Colon (tissue), 2 donors: ENCODE data around the gene UVRAG.

Experiments
- FAIRE-seq: peaks from 2 replicates; lab custom pipeline; 2012; peaks lifted over from hg19 to GRCh38; lab: Jason Lieb, UNC
- donor health status: control.
- donor health status: control.

The UVRAG gene

DNA sequence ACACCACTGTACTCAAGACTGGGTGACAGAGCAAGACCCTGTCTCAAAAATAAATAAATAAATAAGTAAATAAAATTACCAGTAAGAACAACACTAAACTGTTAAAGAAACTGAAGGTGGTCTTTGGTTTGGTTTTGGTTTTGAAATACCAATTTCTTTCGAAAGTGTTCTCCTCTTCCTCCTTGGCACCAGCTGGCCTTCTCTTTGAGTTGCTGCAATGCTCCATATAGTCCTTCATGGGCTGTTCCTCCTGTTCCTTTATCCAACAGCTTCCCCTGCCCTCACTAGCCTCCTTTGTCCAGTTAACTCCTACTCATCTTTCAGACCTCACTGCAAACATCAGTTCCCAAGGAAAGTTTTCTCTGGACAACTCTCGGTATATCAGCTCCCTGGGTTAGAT is 5.0 kb upstream of the UVRAG start:
- FAIRE-seq: no peak

DNA sequence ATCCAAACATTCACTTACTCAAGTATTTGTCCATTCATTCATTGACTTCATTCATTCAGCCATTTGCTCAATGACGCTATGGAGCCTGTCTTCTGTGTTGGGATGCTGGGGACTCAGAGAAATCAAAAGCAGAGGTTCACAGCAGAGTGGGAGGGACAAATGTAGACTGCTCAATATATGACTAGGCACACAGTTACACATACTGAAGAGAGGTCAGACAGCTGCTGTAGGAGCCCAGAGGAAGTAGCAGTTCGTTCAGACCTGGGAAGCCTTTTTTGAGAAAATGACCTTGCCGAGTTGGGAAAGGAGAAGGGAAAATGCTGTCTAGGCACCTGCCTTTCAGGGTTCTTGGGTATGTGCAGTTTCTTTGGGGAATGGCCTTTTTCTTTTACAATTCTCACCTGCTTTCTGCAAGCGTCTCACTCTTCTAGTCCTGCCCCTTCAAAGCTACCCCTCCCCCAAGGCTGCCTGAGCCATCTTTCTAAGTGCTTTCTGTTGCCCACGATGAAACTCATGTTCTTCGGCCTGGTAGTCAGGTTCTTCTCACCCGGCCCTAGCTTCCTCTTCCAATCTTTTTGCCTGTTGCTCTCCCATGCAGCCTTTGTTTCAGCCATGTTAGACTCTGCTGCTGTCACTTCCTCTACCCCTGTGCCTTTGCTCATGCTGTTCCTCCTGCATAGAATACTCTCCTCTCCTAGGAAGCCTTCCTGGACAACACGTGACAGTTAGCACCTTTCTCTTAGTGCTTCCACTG is 4.2 kb upstream of the UVRAG start:
- FAIRE-seq: no peak

GRCh38 chr11:75811485-75811884 is 3.5 kb upstream of the UVRAG start:
- FAIRE-seq: no peak

GRCh38 chr11:75812542-75813040 is 2.4 kb upstream of the UVRAG start:
- no peak for FAIRE-seq

- no peak for FAIRE-seq
Observed at GRCh38 chr11:75813124-75813523, 1.9 kb upstream of the UVRAG start.

GRCh38 chr11:75813622-75814039 is 1.4 kb upstream of the UVRAG start:
- no peak for FAIRE-seq

GRCh38 chr11:75814363-75814676 is 690 bp upstream of the UVRAG start:
- no peak for FAIRE-seq

DNA sequence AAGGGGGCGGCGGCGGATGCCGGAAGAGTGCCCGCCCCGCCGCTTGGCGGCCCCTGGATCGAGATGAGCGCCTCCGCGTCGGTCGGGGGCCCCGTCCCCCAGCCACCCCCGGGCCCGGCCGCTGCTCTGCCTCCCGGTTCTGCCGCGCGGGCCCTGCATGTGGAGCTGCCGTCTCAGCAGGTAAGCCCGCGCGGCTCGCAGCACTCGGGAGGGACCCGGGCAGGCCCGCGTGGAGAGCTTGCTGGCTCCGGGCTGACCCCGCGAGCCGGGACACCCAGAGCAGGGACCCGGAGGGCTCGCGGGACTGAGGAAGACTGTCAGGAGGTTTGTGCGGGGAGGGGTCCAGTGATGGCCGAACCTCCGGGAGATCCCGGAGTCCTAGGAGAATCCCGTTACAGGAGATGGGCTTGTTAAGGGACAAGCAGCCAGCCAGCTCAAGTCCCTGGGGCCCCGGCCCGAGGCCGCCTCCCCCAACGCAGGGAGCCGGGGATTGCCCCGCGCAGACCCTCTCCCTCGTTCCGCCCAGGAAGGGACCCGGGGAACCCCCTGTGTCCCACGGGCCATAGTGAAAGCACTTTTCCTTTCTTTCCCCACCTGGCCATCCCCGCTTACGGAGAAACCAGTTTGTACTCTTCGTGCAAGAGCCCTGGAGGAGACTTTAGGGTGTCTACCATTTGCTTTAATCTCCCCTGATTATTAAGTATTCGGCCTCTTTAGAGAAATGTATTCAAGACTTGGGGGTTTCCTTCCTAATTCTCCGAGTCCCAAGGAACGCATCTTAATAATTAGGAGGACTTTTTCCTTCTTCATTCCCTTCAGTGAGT is 547 bp downstream of the UVRAG start:
- no peak for FAIRE-seq

- FAIRE-seq: no peak
Observed at GRCh38 chr11:75816561-75817239, 1.7 kb downstream of the UVRAG start.

DNA sequence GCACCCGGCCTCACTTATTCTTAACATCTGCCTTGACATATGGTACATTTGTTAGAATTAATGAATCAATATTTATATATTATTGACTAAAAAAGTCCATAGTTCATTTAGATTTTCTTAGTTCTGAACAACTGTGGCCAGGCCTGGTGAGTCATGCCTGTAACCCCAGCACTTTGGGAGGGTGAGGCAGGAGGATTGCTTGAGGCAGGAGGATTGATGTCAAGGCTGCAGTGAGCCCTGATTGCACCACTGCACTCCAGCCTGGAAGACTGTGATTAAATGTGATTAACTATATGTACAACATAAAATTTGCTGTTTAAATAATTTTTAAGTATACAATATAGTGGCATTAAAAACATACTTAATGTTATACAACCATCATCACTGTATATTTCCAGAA is 5.6 kb downstream of the UVRAG start:
- FAIRE-seq: no peak

- FAIRE-seq: no peak
Observed at GRCh38 chr11:75821202-75821601, 6.2 kb downstream of the UVRAG start.

GRCh38 chr11:75822541-75822940 is 7.5 kb downstream of the UVRAG start:
- FAIRE-seq: no peak

- FAIRE-seq: no peak
Observed at GRCh38 chr11:75823415-75823814, 8.4 kb downstream of the UVRAG start.

DNA sequence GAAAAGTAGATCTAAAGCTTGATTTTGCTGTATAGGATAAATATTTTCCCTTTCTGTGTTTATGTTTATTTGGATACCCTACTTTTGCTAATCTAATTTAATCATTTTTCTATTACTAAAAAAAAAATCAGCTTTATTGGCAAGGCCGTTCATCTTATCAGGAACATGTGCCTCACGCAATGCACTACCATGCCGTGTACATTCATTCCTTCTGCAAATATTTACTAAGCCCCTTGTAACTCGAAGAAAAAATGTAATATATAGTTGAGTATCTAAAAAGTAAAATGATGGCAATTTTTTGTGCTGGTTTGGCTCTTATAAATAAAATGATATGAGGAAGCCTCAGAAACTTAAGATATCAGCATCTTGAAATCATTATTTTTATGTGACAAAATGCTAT is 8.9 kb downstream of the UVRAG start:
- FAIRE-seq: no peak

DNA sequence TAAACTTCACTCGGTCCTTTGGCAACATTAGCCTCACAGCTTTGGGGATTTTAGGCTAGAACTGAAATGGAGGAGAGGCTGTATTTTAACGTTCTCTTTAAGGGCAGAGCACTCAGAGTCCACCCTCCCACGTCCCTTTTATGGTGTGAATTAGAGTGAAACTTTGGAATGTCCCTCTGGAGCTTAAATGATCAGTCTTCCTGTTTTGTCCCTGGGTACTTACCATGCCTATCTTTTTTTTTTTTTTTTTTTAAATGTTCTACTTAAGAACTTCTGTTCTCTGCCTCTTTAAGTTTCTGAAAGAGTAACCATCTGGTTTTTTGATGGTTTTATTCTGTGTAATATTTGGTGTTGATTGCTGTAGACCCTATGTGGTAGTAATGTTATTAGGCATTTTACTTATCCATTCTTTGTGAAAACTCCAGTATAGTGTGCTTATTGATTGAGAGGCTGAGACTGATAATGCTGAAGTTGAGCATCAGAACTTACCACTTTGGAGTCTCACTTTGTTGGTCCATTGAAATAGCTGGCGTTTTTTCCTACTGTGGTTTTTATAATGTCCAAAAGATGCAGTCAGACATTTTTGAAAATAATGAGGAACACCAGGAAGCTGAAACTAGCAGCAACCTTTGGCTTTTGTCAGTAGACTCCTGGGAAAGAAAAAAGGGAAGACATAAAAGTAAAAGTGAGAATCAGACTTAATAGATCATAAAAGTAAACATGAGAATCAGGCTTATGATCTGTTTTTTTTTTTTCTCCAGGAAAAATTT is 11.6 kb downstream of the UVRAG start:
- FAIRE-seq: no peak

GRCh38 chr11:75827562-75827961 is 12.6 kb downstream of the UVRAG start:
- no peak for FAIRE-seq

DNA sequence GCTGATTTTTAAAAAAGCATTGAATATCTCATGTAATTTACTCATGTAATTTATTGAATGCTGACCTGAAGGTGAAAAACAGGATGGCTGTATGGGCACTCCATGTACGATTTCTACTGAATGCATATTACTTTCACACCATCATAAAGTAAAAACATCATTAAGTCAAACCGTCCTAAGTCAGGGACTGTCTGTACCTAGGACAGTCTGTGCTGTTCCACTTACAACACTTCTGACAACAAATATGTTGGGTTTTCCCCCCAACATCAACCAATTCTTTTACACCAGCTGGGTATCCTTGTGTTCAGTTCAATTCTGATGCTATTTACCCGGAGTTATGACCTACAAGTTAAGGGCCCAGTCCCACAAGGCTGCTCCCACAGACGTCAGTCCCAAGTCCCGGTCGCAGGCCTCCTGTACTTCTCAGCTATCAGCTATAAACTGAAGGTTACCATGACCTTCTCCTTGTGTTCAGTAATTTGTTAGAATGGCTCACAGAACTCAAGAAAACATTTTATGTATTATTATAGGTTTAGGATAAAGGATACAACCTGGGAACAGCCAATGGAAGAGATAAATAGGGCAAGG is 17.0 kb downstream of the UVRAG start:
- FAIRE-seq: no peak

DNA sequence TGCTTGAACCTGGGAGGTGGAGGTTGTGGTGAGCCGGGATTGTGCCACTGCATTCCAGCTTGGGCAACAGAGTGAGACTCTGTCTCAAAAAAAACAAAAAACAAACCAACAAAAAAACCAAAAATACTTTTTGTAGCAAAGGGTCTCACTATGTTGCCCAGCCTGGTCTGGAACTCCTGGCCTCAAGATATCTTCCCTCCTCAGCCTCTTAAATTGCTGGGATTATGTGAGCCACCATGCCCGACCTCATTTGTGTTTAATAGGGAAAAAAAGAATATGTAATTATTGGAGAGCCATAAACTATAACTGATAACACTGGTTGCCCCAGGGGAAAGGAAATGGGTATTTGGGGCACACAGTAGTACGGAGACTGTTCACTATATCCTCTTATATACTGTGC is 19.7 kb downstream of the UVRAG start:
- no peak for FAIRE-seq

GRCh38 chr11:75836417-75836816 is 21.4 kb downstream of the UVRAG start:
- no peak for FAIRE-seq

DNA sequence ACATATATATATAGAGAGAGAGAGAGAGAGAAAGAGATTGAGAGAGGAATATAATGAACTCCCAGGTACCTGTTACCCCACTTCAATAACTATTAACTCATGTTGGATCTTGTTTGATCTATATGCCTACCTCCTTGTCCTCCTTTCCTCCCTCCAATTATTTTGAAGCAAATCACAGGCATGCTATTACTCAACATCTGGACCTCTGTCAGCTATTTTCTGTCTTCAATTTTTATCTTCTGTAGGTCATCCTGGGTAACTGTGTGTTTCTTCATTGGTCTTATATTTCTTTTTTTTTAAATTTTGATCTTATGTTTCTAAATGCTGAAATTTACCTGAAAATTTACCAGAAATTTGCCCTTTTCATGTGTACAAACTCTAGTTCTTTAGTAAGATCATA is 24.8 kb downstream of the UVRAG start:
- no peak for FAIRE-seq

- FAIRE-seq: no peak
Observed at GRCh38 chr11:75840522-75840921, 25.5 kb downstream of the UVRAG start.

DNA sequence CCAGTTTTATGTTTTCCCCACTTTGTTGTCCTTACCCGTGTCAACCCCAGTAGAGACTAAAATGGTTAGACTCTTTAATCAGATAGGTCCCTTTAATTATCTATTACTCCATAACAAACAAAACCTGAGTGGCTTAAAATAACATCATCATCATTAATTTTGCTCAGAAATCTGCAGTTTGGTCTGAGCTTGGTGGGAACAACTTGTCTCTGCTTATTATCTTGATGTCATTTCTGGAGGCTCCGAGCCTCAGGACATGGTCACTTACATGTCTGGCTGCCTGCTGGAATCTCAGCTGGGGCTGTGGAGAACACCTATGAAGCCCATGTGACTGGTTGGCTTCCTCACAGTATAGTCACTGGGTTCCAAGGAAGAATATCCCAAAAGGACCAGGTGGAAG is 26.7 kb downstream of the UVRAG start:
- no peak for FAIRE-seq
